PFSK-1 (cell line): Measurements from ENCODE around the gene ANKDD1B.

Experiments used
- FOXP2 ChIP-seq: optimal IDR thresholded peaks from 2 replicates; pipeline ENCODE3; 2011; ENCODE audit warnings: borderline replicate concordance, control low read depth, inconsistent platforms; ENCODE audit not compliant: insufficient read depth; ENCODE audit errors: extremely low read length, extremely low read depth
- POLR2AphosphoS5 ChIP-seq: IDR thresholded peaks from 2 replicates; pipeline ENCODE4 v1.6.1; 2012; ENCODE audit warnings: low read depth, mild to moderate bottlenecking, control low read depth, low read length, moderate library complexity
- SIN3A ChIP-seq: IDR thresholded peaks from 2 replicates; pipeline ENCODE4 v1.6.1; 2012; ENCODE audit warnings: mild to moderate bottlenecking, low read length, moderate library complexity, borderline replicate concordance; ENCODE audit not compliant: insufficient read depth
- TAF1 ChIP-seq: IDR thresholded peaks from 2 replicates; pipeline ENCODE4 v1.6.1; 2012; ENCODE audit warnings: low read length, control low read depth, borderline replicate concordance; ENCODE audit not compliant: insufficient read depth
- TF ChIP-seq, protein P1 (sequence below), 2 experiments: IDR thresholded peaks; 2 replicates each; pipeline versions ENCODE4 v1.6.1 to v1.8.0; 2011 to 2012; ENCODE audit warnings: low read depth in 2 of 2, low read length in 2 of 2, control low read depth in 1 of 2, inconsistent platforms in 1 of 2, mild to moderate bottlenecking in 1 of 2, moderate library complexity in 1 of 2; ENCODE audit not compliant: insufficient read depth in 1 of 2

Gene ANKDD1B

DNA sequence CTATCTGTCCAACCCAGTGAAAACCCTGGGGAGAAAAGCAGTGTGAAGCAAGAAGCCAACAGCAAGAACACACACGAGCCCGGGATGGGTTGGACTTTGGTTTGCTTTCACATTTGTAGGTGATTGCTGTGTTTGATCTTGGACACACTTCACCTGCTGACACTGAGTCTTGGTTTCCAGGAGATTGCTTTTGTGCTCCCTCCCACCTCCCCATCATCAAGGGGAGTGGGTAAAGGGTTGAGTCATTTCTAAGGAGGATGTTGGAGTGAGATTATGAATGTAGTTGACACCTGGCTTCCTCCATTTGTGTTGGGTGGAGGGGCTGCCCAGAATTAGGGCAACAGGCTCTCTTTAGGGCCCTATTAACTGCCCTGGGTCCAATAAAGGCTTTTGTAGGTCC, 37.5 kb downstream of the ANKDD1B start:
- TF ChIP-seq POLR2AphosphoS5, result no peak

DNA sequence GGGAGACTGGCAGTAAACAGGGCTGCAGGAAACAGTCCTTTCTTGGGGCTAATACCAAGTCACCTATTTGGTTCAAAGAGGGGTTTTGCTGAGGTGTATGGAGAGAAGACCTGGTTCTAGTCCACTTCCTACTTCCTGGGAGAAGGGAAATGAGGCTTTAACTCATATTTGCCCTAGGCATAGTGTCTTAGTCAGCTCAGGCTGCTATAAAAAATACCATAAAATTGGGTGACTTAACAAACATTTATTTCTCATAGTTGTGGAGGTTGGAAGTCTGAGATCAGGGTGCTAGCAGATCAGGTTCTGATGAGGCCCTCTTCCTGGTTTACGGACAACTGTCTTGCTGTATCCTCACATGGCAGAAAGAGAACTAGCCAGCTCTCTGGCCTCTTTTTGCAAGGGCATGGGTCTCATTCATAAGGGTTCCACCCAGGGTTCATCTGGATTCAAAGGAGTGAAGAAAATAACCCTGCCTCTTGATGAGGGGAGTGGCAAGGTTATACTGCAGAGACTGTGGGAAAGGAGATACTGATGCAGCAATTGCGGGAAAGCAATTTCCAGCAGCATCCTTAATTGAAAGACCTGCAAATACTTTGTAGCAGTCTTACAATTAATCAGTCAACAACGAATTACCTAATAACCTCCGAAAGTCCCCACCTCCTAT, 40.5 kb downstream of the ANKDD1B start:
- TF ChIP-seq TAF1 (no peak), FOXP2 (no peak), SIN3A (no peak), POLR2AphosphoS5 (no peak)
- TF ChIP-seq, protein P1, sequence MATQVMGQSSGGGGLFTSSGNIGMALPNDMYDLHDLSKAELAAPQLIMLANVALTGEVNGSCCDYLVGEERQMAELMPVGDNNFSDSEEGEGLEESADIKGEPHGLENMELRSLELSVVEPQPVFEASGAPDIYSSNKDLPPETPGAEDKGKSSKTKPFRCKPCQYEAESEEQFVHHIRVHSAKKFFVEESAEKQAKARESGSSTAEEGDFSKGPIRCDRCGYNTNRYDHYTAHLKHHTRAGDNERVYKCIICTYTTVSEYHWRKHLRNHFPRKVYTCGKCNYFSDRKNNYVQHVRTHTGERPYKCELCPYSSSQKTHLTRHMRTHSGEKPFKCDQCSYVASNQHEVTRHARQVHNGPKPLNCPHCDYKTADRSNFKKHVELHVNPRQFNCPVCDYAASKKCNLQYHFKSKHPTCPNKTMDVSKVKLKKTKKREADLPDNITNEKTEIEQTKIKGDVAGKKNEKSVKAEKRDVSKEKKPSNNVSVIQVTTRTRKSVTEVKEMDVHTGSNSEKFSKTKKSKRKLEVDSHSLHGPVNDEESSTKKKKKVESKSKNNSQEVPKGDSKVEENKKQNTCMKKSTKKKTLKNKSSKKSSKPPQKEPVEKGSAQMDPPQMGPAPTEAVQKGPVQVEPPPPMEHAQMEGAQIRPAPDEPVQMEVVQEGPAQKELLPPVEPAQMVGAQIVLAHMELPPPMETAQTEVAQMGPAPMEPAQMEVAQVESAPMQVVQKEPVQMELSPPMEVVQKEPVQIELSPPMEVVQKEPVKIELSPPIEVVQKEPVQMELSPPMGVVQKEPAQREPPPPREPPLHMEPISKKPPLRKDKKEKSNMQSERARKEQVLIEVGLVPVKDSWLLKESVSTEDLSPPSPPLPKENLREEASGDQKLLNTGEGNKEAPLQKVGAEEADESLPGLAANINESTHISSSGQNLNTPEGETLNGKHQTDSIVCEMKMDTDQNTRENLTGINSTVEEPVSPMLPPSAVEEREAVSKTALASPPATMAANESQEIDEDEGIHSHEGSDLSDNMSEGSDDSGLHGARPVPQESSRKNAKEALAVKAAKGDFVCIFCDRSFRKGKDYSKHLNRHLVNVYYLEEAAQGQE (IDR thresholded peaks at IDR 0.05; ENCODE audit: insufficient read depth in 1 of 2, low read depth in 2 of 2, low read length in 2 of 2), result no peak

DNA sequence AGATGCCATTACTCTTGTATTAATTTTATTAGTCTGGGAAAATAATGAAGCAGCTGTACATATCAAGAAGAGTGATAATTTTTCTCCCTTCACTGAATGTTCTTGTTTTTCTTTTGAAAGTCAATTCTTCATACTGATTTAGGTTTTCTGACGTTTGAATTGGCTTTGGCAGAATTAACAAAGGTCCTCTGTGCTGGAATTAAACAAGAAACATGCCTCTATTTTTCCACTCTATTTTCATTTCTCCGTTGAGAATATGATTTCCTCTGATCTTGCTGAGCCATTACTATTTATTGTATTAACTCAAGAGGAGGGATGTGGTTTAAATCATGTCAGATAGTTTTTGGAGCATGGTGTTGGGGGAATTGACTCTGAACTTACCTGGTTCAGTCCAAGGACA, 42.3 kb downstream of the ANKDD1B start:
- TF ChIP-seq SIN3A (no peak), TAF1 (no peak), FOXP2 (no peak), POLR2AphosphoS5 (no peak)
- TF ChIP-seq, protein P1 (IDR thresholded peaks at IDR 0.05; ENCODE audit: insufficient read depth in 1 of 2, low read depth in 2 of 2, low read length in 2 of 2), result no peak

DNA sequence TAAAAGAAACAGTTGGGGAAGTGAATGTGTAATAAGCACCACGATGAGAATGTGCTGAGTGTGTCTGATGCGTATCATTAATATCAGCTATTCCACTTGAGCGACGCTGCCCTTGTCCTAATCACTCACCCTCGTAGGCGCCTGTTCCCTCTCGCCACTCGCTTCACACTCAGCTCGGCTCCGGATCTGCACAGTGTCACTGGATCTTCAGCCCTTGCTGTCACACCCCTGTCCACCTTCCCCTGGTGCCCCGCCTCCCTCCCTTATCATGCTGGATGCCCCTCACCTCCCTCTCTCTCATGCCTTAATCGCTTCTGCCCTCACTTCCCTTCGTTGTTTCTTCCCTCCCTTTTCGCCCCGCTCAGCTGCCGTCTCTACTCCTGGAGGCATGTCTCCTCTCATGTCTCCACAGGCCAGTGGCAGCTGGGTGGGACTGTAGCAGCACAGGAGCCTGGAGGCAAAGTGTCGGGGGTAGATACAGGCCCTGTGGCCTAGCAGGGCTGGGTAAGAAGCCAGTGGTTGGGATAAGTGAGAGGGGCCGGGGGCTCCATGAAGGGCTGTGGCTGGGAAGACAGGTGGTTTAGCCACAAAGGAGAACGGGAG, 43.5 kb downstream of the ANKDD1B start:
- TF ChIP-seq POLR2AphosphoS5 (no peak), SIN3A (no peak), FOXP2 (no peak), TAF1 (no peak)
- TF ChIP-seq, protein P1 (IDR thresholded peaks at IDR 0.05; ENCODE audit: insufficient read depth in 1 of 2, low read depth in 2 of 2, low read length in 2 of 2), result no peak

DNA sequence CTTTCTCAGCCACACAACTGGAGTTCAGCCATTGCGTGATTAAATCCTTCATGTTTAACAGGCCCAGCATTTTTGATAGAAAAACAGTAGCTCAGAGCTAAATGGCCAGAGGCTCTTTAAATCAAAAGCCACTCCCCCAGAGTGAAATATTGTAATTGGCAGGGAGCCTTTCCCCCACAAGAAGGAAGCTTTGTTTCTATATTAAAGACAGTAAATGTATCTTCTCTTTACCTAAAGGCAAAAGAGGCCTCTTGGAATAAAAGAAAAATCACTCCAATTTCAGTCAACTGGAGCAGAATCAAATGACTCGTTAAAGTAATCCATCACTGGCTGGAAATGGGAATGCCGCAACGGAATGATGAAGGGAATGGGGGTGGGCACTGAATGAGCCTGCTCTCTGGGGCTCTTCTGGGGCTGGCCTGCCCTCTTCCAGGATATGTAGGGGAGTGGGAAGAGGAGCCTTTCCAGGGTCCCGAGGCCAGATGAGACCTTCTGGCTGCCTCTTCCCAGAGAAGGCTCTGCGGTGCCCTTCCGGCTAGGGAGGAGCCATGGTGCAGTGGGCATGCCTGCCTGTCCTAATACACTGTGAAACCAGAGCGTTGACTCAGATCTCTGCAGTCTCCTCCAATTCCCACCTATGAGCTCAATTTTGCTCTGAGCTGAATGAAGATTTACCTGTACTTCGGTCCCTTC, 45.2 kb downstream of the ANKDD1B start:
- TF ChIP-seq POLR2AphosphoS5, result no peak
- TF ChIP-seq FOXP2, result no peak
- TF ChIP-seq TAF1, result no peak
- no peak for TF ChIP-seq SIN3A
- TF ChIP-seq, protein P1 (IDR thresholded peaks at IDR 0.05; ENCODE audit: insufficient read depth in 1 of 2, low read depth in 2 of 2, low read length in 2 of 2), result no peak
